Breast epithelium (tissue), 4 donors: Measurements from ENCODE around the gene SEPTIN5. TPM values are rescaled to one million over a fixed set of nuclear protein-coding genes. Genes with fewer than 3 reads are reported as not detected.

Experiments
- DNase-seq, 2 donors: peaks; one replicate each; pipeline ENCODE4 v3.0.0-alpha.2; 2019; ENCODE audit warnings: low spot score in 2 of 2
- H3K27ac ChIP-seq, 2 donors: fragments of 200-600 bp; sonication (generic) in 1 of 2; one replicate each; pipeline ENCODE4 v1.5.1; 2016 to 2019; ENCODE audit warnings: mild to moderate bottlenecking in 1 of 2
- H3K27me3 ChIP-seq, 2 donors: fragments of 200-600 bp; sonication (generic) in 1 of 2; one replicate each; pipeline versions ENCODE4 v1.5.1 to v1.6.0; 2017 to 2019; ENCODE audit warnings: control low read depth in 1 of 2, mild to moderate bottlenecking in 1 of 2
- H3K36me3 ChIP-seq: fragments of 200-600 bp; one replicate; pipeline ENCODE4 v1.5.1; 2019
- H3K4me1 ChIP-seq, 2 donors: fragments of 200-600 bp; sonication (generic); one replicate each; pipeline ENCODE4 v1.5.1; 2016 to 2019; ENCODE audit warnings: control low read depth in 1 of 2
- H3K4me3 ChIP-seq, 3 donors: fragments of 200-600 bp; sonication (generic); 1 replicate in 2 of 3; 2 replicates in 1 of 3; pipeline ENCODE4 v1.5.1; 2016 to 2019; ENCODE audit warnings: mild to moderate bottlenecking in 3 of 3, moderate library complexity in 2 of 3
- H3K9me3 ChIP-seq, 2 donors: fragments of 200-600 bp; sonication (generic) in 1 of 2; one replicate each; pipeline ENCODE4 v1.5.1; 2016 to 2019; ENCODE audit warnings: control low read depth in 1 of 2
- CTCF ChIP-seq, 3 donors: fragments of 450-650 bp; IDR thresholded peaks; one replicate each; pipeline ENCODE4 v1.5.1; 2016 to 2017; ENCODE audit warnings: antibody characterized with exemption in 3 of 3, mild to moderate bottlenecking in 3 of 3, moderate library complexity in 3 of 3
- POLR2A ChIP-seq: fragments of 450-650 bp; IDR thresholded peaks from one replicate; pipeline ENCODE4 v1.6.1; 2016; ENCODE audit warnings: antibody characterized with exemption, mild to moderate bottlenecking, moderate library complexity
- POLR2AphosphoS5 ChIP-seq, 3 donors: sonication (generic); formaldehyde crosslinking; IDR thresholded peaks; one replicate each; pipeline ENCODE4 v1.6.1; 2017; ENCODE audit warnings: antibody characterized with exemption in 3 of 3
- intact Hi-C: fragments of 100-400 bp; cut with DNase I; formaldehyde crosslinking; loops from one replicate; pipeline ENCODE4 v1.15.1; 2023; ENCODE audit warnings: low total_unique reads
- total RNA-seq, 3 donors: library from RNA; depleted of rRNA; stranded (reverse); fragments of >200 nt; gene quantifications; one replicate each; pipeline ENCODE4 v1.1.0, GENCODE V29; 2016

The SEPTIN5 gene
- total RNA-seq, 3 donors from 2014 or later: 5.4 to 33.8 (median 18.4) TPM

GRCh38 chr22:19748139-19748538, 33.8 kb downstream of the SEPTIN5 start:
- H3K9me3 ChIP-seq: no peaks in the 10 kb centered on the region
- H3K4me1 ChIP-seq: no peaks in the 10 kb centered on the region
- no peak for DNase-seq
- no peaks in the 10 kb centered on the region for H3K36me3 ChIP-seq
- H3K4me3 ChIP-seq: no peak overlapping the region
- no peak for TF ChIP-seq POLR2AphosphoS5 (IDR thresholded peaks at IDR 0.05)
- no peak for TF ChIP-seq POLR2A
- TF ChIP-seq CTCF (IDR thresholded peaks at IDR 0.05): no peak
- H3K27me3 ChIP-seq: peaks cover 0 to 4% of the 10 kb centered on the region in 2 donors
- H3K27ac ChIP-seq: no peak overlapping the region
- intact Hi-C loops: no loop called here

- Histone ChIP-seq H3K9me3 (no peaks in the 10 kb centered on the region), H3K27me3 (peaks cover 0 to 12% of the 10 kb centered on the region in 2 donors), H3K27ac (no peak overlapping the region), H3K4me3 (no peak overlapping the region), H3K4me1 (no peaks in the 10 kb centered on the region), H3K36me3 (no peaks in the 10 kb centered on the region)
- TF ChIP-seq POLR2A: no peak
- TF ChIP-seq POLR2AphosphoS5 (IDR thresholded peaks at IDR 0.05): no peak
- no peak for TF ChIP-seq CTCF (IDR thresholded peaks at IDR 0.05)
- intact Hi-C loops: no loop called here
- DNase-seq: no peak
Measured at GRCh38 chr22:19748991-19749664, 34.8 kb downstream of the SEPTIN5 start.

- intact Hi-C loops: no loop called here
- H3K36me3 ChIP-seq: no peaks in the 10 kb centered on the region
- peak overlapping the region in 1 of 2 donors; percentile 63 for H3K27ac ChIP-seq
- H3K9me3 ChIP-seq: no peaks in the 10 kb centered on the region
- no peak for DNase-seq
- peaks cover 0 to 2% of the 10 kb centered on the region in 2 donors for H3K4me1 ChIP-seq
- TF ChIP-seq CTCF (IDR thresholded peaks at IDR 0.05) (no peak), POLR2AphosphoS5 (IDR thresholded peaks at IDR 0.05) (no peak), POLR2A (no peak)
- peaks cover 2 to 20% of the 10 kb centered on the region in 2 donors for H3K27me3 ChIP-seq
- H3K4me3 ChIP-seq: no peak overlapping the region
Measured at GRCh38 chr22:19749876-19750275, 35.6 kb downstream of the SEPTIN5 start.

GRCh38 chr22:19750507-19751490, 36.5 kb downstream of the SEPTIN5 start:
- Histone ChIP-seq H3K36me3 (no peaks in the 10 kb centered on the region), H3K9me3 (no peaks in the 10 kb centered on the region), H3K4me3 (no peak overlapping the region), H3K4me1 (peaks cover 0 to 9% of the 10 kb centered on the region in 2 donors), H3K27ac (peak overlapping the region in 1 of 2 donors; percentile 63), H3K27me3 (peaks cover 9 to 29% of the 10 kb centered on the region in 2 donors)
- DNase-seq: no peak
- TF ChIP-seq CTCF (IDR thresholded peaks at IDR 0.05) (no peak), POLR2AphosphoS5 (IDR thresholded peaks at IDR 0.05) (no peak), POLR2A (no peak)
- intact Hi-C loops: no loop called here
